HepG2 (cell line): ENCODE measurements around the gene RING1. TPM values are rescaled to one million over a fixed set of nuclear protein-coding genes. Genes with fewer than 3 reads are reported as not detected.

ENCODE experiments used
- ATRX ChIP-seq: sonication (generic); formaldehyde crosslinking; IDR thresholded peaks from 2 replicates; pipeline ENCODE4 v1.4.0; 2020; ENCODE audit warnings: missing genetic modification reagents, borderline replicate concordance
- E2F2 ChIP-seq: sonication (generic); formaldehyde crosslinking; IDR thresholded peaks from 2 replicates; pipeline ENCODE4 v1.4.0; 2020; ENCODE audit warnings: missing genetic modification reagents, borderline replicate concordance
- FOSL2 ChIP-seq: sonication (generic); formaldehyde crosslinking; IDR thresholded peaks from 2 replicates; pipeline ENCODE4 v1.4.0; 2020; ENCODE audit warnings: missing genetic modification reagents
- FOXC1 ChIP-seq: sonication (generic); formaldehyde crosslinking; IDR thresholded peaks from 2 replicates; pipeline ENCODE4 v1.8.0; 2022; ENCODE audit warnings: mild to moderate bottlenecking, missing genetic modification reagents, borderline replicate concordance
- GTF2F1 ChIP-seq: fragments of 150-350 bp; IDR thresholded peaks from 2 replicates; pipeline ENCODE4 v1.6.1; 2014; ENCODE audit warnings: low read length
- ISL2 ChIP-seq: sonication (generic); formaldehyde crosslinking; IDR thresholded peaks from 2 replicates; pipeline ENCODE4 v1.5.0; 2020; ENCODE audit warnings: missing genetic modification reagents
- KAT8 ChIP-seq: IDR thresholded peaks from 2 replicates; pipeline ENCODE4 v1.6.1; 2016; ENCODE audit warnings: missing genetic modification reagents, missing compliant biosample characterization
- MYNN ChIP-seq: sonication (generic); formaldehyde crosslinking; IDR thresholded peaks from 2 replicates; pipeline ENCODE4 v1.4.0; 2020; ENCODE audit warnings: mild to moderate bottlenecking, low read depth, missing genetic modification reagents
- NAIF1 ChIP-seq: sonication (generic); formaldehyde crosslinking; IDR thresholded peaks from 2 replicates; pipeline ENCODE4 v1.5.0; 2020; ENCODE audit warnings: mild to moderate bottlenecking, missing genetic modification reagents, borderline replicate concordance
- RBAK ChIP-seq: sonication (generic); formaldehyde crosslinking; IDR thresholded peaks from 2 replicates; pipeline ENCODE4 v1.5.1; 2020; ENCODE audit warnings: mild to moderate bottlenecking, missing genetic modification reagents
- SNAI1 ChIP-seq: sonication (generic); formaldehyde crosslinking; IDR thresholded peaks from 2 replicates; pipeline ENCODE4 v1.5.0; 2020; ENCODE audit warnings: mild to moderate bottlenecking, missing genetic modification reagents, borderline replicate concordance
- SNAPC5 ChIP-seq: sonication (generic); formaldehyde crosslinking; IDR thresholded peaks from 2 replicates; pipeline ENCODE4 v1.8.1; 2023; ENCODE audit warnings: mild to moderate bottlenecking, missing genetic modification reagents, borderline replicate concordance
- ZMYM4 ChIP-seq: sonication (generic); formaldehyde crosslinking; IDR thresholded peaks from 2 replicates; pipeline ENCODE4 v1.8.1; 2023; ENCODE audit warnings: mild to moderate bottlenecking, missing genetic modification reagents
- ZNF143 ChIP-seq: sonication (generic); formaldehyde crosslinking; IDR thresholded peaks from 2 replicates; pipeline ENCODE4 v1.4.0; 2020; ENCODE audit warnings: missing genetic modification reagents
- ZNF275 ChIP-seq: sonication (generic); formaldehyde crosslinking; IDR thresholded peaks from 2 replicates; pipeline ENCODE4 v1.8.0; 2022; ENCODE audit warnings: missing genetic modification reagents, mild to moderate bottlenecking, inconsistent platforms, borderline replicate concordance
- ZNF326 ChIP-seq: sonication (generic); formaldehyde crosslinking; IDR thresholded peaks from 2 replicates; pipeline ENCODE4 v1.4.0; 2020; ENCODE audit warnings: missing genetic modification reagents, borderline replicate concordance
- ZNF362 ChIP-seq: sonication (generic); formaldehyde crosslinking; IDR thresholded peaks from 2 replicates; pipeline ENCODE4 v1.4.0; 2020; ENCODE audit warnings: missing genetic modification reagents, mild to moderate bottlenecking, borderline replicate concordance
- ZNF446 ChIP-seq: sonication (generic); formaldehyde crosslinking; IDR thresholded peaks from 2 replicates; pipeline ENCODE4 v1.5.0; 2020; ENCODE audit warnings: mild to moderate bottlenecking, missing genetic modification reagents
- ZNF552 ChIP-seq: sonication (generic); formaldehyde crosslinking; IDR thresholded peaks from 2 replicates; pipeline ENCODE4 v1.9.0; 2022; ENCODE audit warnings: missing genetic modification reagents, mild to moderate bottlenecking, borderline replicate concordance
- ZNF609 ChIP-seq: sonication (generic); formaldehyde crosslinking; IDR thresholded peaks from 2 replicates; pipeline ENCODE4 v1.4.0; 2020; ENCODE audit warnings: mild to moderate bottlenecking, missing genetic modification reagents, borderline replicate concordance
- polyA plus RNA-seq, 8 experiments: library from polyadenylated mRNA; depleted of rRNA in 3 of 8; stranded (reverse) in 7 of 8; unstranded in 1 of 8; fragments of >200 nt; fragmentation: Illumina TruSeq in 4 of 8; extraction: Trizol in 4 of 8; gene quantifications; 2 replicates each; pipeline versions ENCODE4 v1.2.1 to v1.2.3, GENCODE V29; 2011 to 2016; ENCODE audit warnings: low read depth in 4 of 8, missing spikeins in 1 of 8, mixed read lengths in 1 of 8; ENCODE audit not compliant: insufficient read depth in 1 of 8
- total RNA-seq, 5 experiments: library from RNA; depleted of rRNA; stranded (reverse); fragments of >200 nt; fragmentation: Illumina TruSeq; extraction: Trizol; gene quantifications; 2 replicates each; pipeline ENCODE4 v1.2.3, GENCODE V29; 2016; ENCODE audit warnings: low read depth in 1 of 5

The RING1 gene
- total and polyA plus RNA-seq, 2 of the 13 experiments (the other 11 are each of a cell fraction or from before 2014, with no cell fraction given): 23.9 to 33.6 TPM

GRCh38 chr6:33200219-33201146, 7.8 kb upstream of the RING1 start, which contains the start of the genes RXRB and SLC39A7 (continued):
- TF ChIP-seq SNAPC5 (CRISPR knock-in tag) (no peak), ZNF609 (0 out of 2 replicates have a peak, but pooled peaks have one; percentile 17), MYNN (CRISPR knock-in tag) (no peak), SNAI1 (CRISPR knock-in tag) (peak; percentile 47; the same call in 1 of the 2 replicates), ZNF446 (CRISPR knock-in tag) (peak; percentile 87), ZNF552 (CRISPR knock-in tag) (no peak; the same call in 1 of the 2 replicates), FOSL2 (CRISPR knock-in tag) (peak; percentile 47), GTF2F1 (0 out of 2 replicates have a peak, but pooled peaks have one; percentile 7), ZNF275 (CRISPR knock-in tag) (peak; percentile 88; the same call in 1 of the 2 replicates), ZNF143 (CRISPR knock-in tag) (peak; percentile 92), ZMYM4 (CRISPR knock-in tag) (peak; percentile 81), FOXC1 (CRISPR knock-in tag) (peak; percentile 76), KAT8 (CRISPR knock-in tag) (peak; percentile 92), ZNF326 (CRISPR knock-in tag) (no peak), E2F2 (CRISPR knock-in tag) (peak; percentile 83), ATRX (CRISPR knock-in tag) (no peak), NAIF1 (CRISPR knock-in tag) (peak; percentile 33; the same call in 1 of the 2 replicates), ZNF362 (peak; percentile 48; the same call in 1 of the 2 replicates), ISL2 (CRISPR knock-in tag) (peak; percentile 87), RBAK (CRISPR knock-in tag) (0 out of 2 replicates have a peak, but pooled peaks have one; percentile 63)
